ENCODE data around the gene ADAMTS12.

Gene ADAMTS12

DNA sequence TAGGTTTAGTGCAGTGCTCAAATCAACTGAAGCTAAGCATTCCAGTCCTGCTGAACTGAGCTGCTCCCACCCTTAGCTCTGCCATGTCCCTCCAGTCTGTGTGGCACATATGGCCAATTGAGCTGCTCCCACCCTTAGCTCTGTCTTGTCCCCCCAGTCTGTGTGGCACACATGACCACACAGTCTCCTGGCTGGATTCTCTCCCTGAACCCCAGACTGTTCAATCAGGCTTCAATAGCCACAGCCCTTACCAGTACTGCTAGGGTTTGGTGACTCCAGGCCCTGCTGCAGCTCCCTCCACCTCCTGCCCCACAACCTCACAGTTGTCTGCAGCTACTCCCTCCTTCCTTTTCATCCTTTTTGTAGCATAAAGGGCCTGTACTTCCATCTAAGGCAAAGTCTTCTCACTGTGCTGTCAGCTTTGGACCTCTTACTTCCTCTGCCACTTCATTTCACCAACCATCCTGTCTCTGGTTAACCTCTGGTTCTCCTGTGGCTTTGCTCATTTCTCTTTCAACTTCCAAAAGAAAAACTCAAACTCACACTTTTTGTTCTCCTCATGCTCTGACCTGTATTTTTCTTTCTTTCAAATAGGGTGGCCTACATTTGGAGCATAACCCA, 50.8 kb downstream of the ADAMTS12 start:
- DNase-seq: no peak

DNA sequence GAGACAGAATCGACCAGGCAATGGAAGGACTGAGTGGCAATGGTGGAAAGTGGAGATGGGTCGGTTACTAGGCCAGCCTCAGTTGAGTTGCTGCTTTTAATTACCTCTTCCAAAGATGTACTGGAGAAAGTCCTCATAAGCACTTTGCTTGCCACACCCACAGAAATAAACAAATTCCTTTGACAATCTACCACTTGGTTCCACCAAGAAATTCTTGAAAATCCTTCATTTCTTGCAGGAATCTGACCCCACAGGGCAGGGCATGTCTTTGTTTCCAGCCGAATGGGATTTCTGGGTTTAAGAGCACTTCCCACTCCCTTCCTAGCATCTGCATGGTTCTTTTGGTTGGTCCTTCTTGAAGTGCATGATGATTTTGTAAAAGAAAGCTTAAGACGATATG, 54.5 kb downstream of the ADAMTS12 start:
- DNase-seq: no peak

DNA sequence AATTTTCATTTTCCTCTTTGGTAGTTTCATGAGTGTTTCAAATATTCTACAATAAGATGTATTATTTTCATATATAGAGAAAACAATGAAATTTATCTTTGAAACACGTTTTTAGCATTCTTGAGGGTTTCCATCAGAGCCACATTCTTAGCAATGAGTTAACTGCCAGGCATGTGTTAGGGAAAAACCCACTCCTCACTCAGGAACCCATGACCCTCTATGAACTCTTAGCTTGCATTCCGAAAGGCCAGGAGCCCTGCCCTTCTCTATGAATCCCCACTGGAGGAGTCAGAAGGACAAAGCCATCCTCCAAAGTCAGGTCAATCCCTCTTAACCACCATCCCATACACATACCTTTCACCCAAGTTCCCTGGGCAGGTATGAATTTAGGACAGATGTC, 57.5 kb downstream of the ADAMTS12 start:
- DNase-seq: no peak

DNA sequence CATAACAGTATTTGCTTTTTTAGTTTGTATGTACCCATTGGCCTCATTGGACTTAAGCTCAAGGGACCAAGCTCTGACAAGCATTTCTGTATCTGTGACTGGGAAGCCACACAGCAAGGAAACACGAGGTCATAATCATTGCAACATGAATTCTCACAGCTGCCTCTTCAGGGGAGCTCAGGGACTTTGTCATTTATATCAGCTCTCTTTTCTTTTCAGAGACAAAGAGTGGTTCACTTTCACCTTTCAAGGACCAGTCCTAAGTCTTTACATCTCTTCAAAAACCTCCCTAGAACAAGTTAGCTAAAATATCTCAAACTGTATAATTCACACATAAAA, 58.6 kb downstream of the ADAMTS12 start:
- no peak for DNase-seq

DNA sequence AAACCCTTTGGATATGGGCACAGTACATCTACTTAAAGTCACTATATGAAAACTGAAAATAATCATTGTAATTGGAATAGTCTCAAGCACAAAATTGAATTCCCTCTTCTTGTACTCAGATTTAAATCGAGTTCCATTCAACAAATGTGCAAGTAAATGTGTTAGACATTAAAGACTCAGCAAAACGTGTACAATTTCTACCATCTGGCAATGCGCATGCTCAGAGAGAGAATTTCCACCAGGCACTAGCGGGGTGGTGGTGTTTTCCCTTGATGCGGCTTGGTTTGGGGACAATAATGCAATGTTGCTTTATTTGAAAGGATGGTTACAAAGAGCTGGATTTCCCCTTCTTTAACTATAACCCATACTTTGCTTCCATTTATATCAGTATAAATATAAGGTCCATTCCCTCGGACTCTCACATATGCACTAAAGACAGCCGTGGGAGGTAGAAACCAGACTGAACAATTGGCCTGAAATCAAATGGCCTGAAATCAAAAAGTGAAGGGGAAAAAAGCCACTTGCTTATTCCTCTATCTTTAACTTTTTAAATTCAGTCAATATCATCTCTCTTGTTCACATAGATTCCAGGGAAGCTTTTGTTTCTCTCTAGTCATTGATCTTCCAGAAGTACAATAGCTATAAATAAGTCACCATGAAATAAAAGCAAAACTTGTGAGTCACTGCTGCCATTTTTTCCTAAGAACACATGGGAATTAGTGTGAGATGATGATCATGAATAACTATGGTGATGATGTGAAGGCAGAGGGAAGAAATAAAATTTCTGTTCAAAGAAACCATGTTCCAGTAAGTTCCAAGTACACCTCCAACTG, 59.2 kb downstream of the ADAMTS12 start:
- no peak for DNase-seq

DNA sequence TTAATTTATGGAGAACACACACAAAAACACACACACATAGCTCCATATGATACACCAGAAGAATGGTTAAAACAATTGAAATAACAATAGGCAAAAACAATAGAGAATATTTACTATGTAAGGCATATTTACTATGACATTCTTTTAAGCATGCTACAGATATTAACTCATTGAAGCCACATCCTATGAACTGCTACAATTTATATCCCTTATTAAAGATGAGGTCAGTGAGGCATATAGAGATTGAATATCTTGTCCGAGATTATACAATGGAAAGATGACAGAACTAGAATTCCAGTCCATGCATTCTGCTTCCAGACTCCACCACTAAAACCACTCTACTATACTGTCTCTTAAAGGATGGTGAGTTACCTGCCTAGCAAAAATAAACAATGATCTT, 60.7 kb downstream of the ADAMTS12 start:
- DNase-seq: no peak

DNA sequence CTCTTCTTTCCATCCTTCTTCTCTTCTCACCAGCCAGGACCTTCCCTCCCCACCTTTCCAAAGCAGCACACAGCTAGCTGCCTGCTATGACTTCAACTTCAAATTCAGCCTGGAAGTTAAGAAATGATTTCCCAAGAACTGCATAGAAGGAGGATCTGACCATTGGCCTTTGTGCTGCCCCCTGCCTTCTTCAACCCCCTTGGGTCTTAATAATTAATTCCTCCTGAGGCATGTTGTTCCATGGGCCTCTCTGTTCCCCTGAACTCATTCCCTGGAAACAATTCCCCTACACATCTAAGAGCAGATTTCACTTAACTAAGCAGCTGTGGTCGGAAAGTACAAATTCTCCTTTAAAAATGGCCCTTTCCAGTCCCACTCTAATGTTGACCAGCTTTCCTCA, 62.4 kb downstream of the ADAMTS12 start:
- no peak for DNase-seq

DNA sequence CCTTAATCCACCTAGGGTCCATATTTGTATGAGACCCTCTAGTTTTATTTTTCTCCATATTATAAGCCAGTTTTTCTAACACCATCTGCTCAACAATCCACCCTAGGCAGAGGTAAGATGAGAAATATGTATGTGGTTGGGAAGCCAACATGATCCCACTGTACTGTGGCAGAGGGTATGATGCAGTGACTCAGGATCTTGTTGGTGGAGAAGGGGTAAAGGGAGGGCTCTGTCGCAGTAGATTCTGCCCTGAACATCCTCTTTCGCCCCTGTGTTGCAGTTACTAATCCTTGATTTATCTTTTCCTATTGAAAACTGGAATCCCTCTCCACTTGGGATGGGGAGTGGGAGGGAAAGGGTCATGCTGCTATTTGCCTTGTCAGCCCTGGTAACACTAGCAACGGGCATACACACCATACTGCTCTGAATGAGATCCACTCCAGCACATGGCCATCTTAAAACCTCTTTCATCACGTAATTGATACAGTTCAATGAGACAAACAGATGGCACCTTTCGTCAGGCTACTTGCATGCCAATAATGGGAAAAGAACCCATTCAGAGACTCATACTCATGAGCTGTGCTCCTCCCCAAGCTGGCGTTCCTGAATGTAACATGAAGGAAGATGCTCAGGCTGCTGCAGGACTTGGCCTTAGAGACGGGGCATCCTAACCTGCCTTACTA, 63.0 kb downstream of the ADAMTS12 start:
- no peak for DNase-seq

DNA sequence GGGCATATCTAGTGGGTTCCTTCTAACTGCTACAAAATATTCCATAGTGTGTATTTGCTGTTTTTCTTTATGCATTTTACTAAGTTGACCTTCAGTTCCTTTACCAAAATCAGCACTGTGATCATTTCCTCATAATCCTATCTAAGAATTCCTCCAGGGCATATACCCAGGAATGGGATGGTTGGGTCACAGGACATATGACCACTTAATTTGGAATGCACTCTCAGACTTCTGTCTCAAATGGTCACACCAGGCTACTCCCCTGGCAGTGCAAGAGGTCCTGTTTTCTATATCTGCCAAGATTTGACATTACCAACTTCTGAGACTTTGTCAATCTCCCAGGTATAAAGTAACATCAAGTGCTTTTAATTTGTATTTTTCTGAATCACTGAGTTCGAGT, 63.9 kb downstream of the ADAMTS12 start:
- no peak for DNase-seq

DNA sequence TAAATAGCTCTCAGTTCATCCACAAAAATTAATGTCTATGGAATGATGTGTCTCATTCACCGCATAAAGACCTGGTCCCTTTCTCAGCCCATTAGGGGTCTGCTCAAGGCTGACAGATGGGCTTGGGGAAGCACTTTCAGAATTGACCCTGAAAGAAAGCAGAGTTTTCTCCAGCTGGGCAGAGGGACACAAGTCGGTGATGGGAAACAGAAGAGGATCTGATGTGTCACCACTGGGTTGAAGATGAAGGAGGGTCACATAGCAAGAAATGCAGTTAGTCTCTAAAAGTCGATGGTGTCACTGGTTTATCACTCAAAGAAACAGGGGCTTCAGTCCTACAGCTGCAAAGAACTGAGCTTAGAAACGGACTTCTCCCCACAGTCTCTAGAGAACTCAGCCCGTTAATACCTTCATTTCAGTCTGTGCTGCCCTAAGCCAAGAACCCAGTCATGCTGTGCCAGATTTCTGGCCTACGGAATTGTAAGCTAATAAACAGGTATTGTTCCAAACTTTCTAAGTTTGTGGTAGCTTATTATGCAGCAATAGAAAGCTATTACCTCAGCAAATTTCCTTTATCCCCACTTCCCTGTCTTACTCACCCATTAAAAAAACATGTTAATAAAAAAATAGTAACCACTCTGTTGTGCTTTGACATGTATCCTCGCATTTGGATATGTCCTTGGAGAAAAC, 64.6 kb downstream of the ADAMTS12 start:
- DNase-seq: no peak

DNA sequence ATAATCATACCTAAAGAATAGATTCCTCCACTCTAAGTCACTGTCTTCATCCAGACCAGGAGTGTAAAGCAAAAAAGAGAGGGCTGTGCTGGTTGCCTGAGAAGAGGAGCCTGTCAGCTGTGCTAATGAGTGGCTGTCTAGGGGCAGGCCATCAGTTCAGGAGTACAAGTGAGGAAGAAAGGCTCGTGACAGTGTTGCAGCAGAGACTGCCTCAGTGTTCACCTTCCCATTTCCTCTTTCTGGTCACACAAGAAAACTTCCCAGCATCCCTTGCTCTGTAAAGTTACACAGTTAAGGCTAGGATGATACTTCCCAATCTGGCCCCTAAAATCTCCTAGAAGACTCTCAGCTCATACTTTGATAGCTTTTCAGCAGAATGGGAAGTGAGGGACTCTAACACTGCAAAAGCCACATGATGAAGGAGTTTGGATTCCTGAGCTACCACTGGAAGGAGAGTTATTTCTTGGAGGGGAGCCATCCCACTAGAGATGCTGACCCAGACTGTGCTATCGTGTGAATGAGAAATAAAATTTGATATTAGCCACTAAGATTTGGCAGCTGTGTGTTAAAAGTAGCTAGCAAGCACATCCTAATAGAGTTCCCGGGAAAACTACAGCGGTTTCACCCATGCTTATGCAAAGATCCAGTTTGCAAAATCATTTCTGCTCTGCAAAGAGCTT, 67.1 kb downstream of the ADAMTS12 start:
- no peak for DNase-seq

DNA sequence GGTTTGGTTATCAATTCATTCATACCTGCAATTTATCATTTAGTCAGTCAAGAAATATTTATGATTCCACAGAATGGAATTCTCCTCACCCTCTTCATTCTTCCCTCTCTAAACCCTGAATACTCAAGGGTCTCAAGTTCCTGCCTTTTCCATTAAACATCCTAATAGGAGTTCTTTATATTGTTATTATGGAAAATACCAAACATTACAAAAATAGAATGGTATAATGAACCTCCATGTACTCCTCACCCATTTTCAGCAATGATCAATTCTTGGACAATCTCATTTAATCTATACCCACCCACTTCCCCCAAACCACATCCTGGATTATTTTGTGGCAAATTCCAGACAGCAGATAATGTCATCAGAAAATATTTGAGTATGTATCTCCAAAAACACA, 74.5 kb downstream of the ADAMTS12 start:
- DNase-seq: no peak

DNA sequence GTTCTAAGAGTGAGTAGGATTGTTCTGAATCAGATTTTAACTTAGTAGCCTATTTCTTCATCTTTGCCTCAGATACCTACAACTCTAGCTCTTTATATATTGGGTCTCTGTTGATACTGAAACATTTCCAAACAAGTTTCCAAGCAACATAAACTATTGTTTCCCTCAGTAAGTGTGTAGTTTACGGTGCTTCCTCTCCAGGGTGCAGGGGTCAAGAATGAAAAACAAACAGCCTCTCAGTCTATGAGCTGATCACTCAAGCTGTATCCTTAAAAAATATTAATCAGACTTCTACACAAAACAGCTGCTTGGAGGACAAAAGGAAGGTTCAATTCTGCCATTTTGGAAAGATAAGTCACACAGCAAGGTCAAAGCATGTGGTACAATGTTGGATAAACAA, 75.0 kb downstream of the ADAMTS12 start:
- no peak for DNase-seq

DNA sequence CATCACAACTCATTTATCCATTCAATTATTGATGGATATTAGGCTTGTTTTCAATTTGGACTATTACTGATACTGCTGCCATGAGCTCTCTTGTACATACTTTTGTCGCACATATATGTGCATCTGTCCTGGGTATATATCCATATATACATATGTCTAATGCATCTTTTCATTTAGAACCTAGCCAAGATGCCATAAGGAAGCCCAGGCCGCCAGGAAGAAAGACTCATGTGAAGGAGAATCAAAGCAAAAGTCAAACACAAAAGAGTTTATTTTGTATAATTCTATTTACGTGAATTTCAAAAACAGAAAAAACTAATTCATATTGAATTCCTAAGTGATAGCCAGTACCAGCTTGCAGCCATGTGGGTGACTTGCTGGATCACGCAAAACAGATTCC, 79.0 kb downstream of the ADAMTS12 start:
- no peak for DNase-seq

DNA sequence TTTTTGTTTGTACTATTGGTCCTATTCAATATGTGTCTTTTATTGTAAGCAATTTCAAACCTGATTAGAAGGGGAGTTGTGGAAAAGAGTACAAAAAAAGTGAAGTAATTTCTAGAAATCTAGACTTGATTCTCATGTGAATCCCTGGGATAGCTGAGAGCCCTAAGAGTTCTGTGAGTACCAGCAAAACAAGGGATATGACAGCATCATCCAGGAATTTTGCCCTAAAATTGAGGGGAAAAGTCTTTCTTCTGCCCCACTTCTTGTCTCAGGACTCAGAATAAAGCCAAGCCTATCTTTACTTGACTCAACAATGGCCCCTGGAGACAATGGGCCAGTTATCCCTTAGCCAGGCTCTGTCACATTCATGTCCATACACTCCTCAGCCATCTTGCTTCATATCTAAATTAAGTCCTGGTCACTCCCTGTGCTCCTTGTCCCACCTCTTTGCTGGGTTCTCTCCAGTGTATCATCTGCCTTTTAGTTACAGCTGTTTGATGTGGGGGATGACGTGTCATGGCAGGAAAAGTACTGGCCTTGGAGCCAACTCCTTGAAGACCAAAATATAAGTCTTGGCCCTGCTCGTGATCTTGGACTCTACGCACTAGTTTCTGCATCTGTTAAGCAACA, 81.2 kb downstream of the ADAMTS12 start:
- DNase-seq: no peak

DNA sequence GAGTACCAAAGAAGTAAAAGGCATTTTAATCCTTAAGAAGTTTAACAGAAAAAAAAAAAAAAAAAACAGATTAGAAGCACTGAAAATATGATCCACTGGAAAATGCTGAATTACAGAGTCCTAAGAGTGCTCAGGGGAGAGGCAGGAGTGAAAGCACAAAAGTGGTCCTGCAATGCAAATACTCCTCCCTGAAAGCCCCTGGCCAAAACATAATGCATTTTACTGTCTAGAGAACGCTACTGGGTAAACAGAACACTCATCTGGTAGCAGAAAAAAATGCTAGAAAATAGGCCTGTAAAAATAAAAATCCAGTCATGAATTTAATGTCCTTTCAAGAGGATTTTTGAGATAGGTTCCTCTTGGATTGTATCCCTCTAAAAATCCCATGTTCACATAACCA, 81.9 kb downstream of the ADAMTS12 start:
- no peak for DNase-seq

DNA sequence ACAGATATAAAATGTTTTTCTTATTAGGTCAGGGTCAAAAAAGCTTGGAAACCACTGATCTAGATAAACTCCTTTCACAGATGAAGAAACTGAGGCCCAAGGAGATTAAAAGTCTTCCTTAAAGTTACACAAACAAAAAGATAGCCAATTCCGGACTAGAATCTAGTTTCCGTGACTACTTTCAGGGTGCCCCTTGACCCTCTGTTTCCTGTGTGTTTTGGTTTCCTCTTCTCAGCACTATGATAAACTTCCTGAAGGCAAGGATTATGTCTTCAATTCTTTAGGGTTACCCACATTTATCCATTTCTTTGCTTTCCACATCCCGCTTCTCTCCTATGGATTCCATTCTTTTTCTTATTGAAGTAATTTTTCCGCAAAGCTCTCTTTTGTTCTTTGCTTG, 83.1 kb downstream of the ADAMTS12 start:
- no peak for DNase-seq

DNA sequence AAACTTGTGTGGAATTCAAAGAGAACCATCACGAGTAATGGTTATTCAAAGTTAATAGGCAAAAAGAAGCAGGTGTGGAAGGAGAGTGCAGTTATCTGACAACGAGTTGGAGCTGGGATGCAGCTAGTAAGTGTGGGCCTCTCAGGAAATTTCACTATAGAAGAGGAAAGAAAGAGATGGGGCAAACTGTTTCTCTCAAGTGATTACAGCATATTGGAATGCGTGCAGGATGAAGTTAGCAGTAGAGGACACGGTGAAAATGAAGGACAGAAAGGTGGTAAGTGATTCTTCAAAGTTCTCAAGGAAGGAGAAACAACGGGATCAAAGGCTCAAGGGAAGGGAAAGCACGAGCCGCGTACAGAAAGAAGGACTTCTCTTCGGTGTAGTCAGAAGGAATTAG, 84.0 kb downstream of the ADAMTS12 start:
- no peak for DNase-seq

DNA sequence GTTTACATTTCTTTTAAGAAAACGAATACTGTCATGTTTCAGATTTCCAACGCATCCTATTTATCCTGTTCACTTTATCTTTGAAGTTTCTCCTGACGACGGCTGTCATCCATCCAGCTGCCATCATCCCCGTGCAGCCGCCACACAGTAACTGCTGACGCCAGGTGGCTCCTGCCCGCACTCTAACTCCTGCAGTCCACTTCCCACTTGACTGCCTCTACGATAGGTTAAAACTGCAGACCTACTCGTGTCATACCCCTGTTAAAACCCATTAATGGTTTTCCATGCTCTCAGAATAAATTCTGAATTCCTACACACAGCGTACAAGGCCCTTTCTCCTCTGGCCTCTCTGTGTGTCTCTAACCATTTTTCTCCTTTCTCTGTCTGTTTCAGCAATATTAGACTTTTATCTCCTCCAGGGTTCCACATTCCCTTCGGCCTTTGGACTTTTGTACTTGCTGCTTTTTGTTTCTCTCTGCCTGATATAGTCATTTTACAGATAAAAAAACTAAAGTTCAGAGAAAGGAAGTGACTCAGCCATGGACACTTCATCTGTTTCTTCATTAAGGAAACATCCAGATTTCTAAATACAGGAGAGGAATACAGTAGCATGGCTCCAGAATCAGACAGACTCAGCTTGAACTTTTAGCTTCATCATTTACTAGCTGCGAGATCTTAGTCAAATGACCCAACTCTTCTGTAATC, 84.9 kb downstream of the ADAMTS12 start:
- DNase-seq: no peak

DNA sequence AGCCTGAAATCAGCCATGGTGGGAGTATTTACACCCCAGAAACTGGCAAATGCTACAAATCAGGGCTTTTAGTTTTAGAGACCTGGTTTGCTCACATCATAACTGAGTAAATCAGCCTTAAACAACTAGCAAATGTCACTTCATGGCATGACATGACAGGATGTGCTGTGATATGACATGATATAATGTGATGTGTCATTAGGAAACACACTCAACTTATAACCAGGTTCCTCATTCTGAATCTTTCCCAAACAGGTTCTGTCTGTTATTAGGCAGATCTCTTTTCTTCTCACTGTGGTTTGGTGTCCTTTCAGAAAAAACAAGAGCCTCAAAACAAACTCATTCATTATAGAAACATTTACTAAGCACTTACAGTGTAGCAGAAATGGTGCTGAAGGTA, 90.5 kb downstream of the ADAMTS12 start:
- no peak for DNase-seq

DNA sequence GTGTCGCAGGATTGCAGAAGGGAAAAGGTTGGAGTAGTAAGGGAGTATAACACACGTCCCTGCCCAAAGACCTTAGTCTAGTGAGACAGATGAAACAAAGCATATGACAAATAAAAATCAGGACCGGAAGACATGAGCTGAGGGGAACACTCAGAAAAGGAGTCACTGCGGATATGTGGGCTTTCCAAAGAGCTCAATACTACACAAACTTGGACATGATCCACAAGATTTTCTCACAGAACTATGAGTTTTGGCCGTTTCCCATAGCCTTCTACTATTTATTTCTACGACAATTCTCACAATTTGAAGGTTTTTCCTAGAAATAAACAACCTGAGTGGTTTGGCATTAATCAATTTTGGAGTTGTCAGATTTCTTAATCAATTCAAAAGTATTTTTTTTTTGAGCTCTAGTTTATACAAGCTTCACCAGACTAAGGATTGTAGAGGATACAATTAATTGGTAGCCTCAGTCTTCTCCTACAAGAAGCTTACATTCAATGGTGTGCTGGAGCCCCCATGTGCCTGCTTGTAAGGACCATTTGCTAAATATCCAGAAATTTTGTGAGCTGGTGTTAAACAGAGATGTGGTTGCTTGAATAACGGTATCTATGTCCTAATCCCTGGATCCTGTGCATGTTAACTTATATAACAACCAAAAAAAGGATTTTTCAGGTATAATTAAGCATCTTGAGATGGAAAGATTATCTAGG, 91.4 kb downstream of the ADAMTS12 start:
- DNase-seq: no peak

All from CD4-positive, alpha-beta T cell treated with Interferon alpha-2 for 1 hour (primary cell).